GM20000 (cell line): ENCODE data around the gene DAB2IP.
A peak's percentile ranks its signal among the peaks of the same experiment; 100 is the strongest.
"Not testable (repeated sequence)": the region's sequence is repeated elsewhere in the genome, so short reads cannot be mapped to it uniquely, and the experiment has no call there.

Experiments
- DNase-seq: peaks from one replicate; pipeline ENCODE4 v3.0.0; 2012; ENCODE audit warnings: low spot score
- TF ChIP-seq, protein P1 (sequence below): IDR thresholded peaks from 2 replicates; pipeline ENCODE4 v1.5.1; 2012; ENCODE audit warnings: mild to moderate bottlenecking, control low read depth; ENCODE audit errors: extremely low read depth, missing control alignments

Gene DAB2IP

DNA sequence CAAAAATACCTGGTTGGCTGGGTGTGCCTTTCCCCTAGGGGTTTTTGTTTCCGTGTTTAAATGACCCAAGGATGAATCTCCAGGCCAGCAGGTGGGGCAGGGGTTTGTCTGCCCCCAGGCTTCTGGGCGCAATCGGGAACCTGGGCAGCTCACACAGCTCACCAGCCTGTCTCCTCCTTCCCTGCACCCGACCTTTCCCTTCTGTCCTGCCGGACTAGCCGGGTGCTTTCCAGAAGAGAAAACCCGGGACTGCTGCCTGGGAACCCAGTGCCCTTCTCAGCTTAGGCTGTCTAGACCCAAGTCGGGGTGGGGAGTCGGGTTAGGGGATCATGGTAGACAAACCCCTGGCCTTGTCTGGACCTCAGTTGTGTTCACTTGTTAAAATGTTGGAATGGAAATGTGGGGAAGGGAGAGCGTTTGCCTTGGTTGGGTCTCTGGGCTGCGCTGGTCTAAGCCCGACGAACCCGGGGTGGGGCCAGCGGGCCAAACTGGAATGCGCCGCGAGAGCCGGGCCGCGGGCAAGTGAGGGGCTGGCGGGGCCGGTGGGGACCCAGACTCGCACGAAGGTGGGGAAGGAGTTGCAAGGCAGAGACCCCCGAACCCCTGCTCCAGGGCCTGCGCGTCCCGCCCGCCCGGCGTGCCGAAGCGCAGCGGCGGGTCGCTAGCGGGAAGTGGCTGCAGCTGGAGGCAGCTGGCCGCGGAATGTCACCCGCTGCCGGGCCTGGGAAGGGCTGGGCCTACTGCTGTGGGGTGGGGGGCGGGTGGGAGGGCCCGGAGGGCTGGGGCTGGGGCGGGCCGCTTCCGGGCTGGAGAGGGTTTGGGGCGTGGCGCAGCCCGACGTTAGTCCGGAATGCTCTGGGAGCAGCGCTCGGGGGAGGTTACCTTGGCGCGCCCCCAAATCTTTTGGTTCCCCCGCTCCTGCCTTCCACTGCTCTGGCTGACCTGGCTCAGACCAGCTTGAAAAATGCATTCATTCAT, 84.6 kb downstream of the DAB2IP start:
- no peak for DNase-seq

DNA sequence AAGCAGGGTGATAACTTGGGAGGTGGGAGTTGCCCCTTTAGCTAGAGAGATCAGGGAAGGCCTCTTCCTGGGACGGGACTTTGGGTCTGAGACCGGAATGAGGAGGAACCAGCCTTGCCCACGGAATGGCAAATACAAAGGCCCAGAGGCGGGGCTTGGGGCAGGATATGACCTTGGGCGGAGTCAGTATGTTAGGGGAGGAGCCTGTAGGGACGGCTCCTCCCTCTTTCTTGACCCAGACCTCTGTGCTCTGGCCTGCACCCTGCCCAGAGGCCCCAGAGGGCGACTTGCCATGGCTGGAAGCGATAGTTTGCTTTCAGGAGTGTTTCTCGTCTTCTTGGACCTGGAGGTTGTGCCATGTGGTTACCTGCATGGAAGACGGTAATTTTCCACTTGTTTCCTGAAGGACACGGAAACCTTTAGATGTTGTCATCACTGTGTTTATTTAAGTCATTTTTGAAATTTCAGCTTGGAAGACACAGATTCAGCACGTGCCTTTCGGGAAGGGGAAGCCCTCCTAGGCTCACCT, 85.6 kb downstream of the DAB2IP start:
- TF ChIP-seq, protein P1, sequence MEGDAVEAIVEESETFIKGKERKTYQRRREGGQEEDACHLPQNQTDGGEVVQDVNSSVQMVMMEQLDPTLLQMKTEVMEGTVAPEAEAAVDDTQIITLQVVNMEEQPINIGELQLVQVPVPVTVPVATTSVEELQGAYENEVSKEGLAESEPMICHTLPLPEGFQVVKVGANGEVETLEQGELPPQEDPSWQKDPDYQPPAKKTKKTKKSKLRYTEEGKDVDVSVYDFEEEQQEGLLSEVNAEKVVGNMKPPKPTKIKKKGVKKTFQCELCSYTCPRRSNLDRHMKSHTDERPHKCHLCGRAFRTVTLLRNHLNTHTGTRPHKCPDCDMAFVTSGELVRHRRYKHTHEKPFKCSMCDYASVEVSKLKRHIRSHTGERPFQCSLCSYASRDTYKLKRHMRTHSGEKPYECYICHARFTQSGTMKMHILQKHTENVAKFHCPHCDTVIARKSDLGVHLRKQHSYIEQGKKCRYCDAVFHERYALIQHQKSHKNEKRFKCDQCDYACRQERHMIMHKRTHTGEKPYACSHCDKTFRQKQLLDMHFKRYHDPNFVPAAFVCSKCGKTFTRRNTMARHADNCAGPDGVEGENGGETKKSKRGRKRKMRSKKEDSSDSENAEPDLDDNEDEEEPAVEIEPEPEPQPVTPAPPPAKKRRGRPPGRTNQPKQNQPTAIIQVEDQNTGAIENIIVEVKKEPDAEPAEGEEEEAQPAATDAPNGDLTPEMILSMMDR, result no peak
- DNase-seq, result no peak

More for the DNA sequence above, 84.6 kb downstream of the DAB2IP start:
- TF ChIP-seq, protein P1, result no peak

DNA sequence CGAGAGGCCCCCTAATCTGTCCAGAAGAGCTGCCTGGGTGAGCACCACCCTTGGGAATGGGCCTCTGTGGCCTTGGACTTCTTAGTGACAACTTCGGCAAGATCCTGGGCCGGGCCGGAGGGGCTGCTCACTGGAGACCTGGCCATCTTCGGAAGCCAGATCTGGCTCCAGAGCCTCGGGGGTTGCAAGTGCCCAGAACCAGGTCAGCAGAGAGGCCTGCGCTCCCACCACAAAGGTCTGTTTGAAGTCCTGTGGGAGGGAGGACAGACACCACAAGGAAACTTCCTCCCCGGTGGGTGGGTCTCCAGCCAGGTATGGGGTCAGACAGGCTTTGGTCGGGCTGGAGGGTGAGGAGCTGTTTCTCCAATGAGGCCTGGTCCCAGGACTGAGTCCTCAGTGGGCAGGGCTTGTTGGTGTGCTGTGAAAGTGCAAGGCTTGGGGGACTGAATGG, 86.1 kb downstream of the DAB2IP start:
- TF ChIP-seq, protein P1, result no peak
- no peak for DNase-seq

DNA sequence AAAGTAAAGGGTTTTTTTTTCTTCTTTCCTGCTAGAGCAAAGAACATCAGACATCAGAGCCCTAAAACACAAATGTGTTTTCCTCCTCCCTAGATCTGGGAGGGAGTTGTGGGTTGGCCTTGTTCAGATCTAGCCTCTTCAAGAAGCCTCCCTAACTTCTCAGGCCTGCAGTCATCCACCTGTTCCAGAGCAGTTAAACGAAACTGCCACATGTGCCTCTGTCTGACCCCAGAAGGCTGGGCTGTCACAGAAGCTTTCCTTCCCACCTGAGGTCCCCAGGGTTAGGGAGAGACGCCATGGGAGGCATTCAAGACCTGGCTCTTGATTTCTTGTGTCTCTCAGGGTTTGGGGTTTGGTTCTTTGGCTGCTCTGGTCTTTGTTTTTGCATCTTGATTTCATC, 87.0 kb downstream of the DAB2IP start:
- TF ChIP-seq, protein P1, result no peak
- DNase-seq, result no peak

DNA sequence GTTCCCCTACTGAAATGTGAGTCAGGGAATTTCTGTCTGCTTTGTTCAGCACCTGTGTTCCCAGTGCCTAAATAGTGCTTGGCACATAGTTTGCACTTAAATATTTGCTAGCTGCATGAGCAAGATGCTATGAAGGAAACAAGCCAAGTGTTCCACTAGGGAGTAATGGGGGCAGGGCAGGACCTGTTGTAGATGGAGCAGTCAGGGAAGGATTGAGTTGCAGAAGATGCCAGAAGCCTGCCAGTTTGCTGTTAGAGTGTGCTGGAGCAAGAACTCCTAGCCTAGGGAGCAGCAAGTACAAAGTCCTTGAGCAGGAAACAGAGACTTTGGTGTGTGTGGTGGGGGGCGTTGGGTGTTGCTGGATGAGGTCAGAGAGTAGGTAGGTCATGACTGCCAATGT, 87.5 kb downstream of the DAB2IP start:
- no peak for DNase-seq
- TF ChIP-seq, protein P1, result no peak

DNA sequence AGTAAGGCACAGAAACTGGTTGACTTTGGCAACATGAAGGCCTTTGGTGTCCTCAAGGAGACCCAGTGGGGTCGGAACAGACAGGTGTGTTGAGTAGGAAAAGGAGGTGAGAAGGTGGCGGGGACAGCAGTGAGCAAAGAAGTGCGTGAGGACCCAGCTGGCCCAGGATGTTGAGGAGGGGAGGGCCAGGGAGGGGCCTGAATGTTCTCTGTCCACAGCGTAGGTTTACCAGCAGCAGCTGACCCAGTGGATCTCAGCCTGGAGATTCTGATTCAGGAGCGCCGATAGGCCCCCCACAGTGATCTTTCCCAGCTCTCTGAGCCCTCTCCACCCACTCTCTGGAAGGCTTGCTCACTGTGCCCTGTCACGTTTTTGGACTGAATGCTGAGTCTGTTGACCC, 88.5 kb downstream of the DAB2IP start:
- no peak for DNase-seq
- TF ChIP-seq, protein P1, result no peak

DNA sequence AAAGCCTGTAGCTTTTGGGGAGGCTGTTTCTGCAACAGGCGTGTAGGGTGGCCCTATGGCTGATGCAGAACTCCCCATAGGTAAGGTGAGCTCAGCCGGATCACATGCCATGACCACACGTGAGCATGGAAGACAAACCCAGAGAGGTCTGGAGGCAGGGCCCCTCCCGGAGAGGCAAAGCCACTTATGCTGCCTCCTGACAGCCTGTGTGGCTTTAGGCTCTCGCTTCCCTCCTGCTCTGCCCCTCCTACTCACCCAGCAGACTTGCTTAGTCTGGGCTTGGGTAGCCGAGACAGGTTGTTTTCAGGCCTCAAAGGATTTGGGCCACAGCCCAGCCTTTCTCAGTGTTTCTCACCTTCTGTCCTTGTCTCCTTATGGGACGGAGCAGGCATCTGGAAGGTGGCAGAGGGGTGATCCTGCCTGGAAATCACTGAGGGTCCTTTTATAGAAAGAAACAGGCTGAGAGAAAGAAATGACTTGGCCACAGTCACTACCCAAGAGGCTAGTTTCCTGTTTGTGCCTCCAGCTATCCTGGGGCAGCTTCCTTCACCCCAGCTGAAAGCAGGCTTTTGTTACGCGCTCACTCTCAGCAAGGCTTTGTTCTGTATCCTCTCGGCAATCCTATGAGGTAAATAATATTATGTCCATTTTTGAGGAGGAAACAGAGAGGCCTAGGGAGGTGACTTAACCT, 89.9 kb downstream of the DAB2IP start:
- peak; percentile 47 for DNase-seq
- TF ChIP-seq, protein P1, result no peak

DNA sequence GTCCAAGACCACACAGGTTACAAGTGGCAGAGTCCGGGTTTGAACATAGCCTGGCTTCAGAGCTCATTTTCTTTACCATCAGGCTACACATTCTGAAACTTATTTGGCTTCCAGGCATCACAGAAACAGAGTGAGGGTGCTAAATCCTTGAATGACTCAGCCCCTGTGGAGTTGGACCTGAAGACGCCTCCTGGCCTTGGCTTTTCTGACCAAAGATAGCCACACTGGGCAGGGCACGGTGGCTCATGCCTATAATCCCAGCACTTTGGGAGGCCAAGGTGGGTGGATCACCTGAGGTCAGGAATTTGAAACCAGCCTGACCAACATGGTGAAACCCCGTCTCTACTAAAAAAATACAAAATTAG, 90.5 kb downstream of the DAB2IP start:
- DNase-seq, result not testable (repeated sequence)
